Measurements from ENCODE around the gene RASD2.

DNA sequence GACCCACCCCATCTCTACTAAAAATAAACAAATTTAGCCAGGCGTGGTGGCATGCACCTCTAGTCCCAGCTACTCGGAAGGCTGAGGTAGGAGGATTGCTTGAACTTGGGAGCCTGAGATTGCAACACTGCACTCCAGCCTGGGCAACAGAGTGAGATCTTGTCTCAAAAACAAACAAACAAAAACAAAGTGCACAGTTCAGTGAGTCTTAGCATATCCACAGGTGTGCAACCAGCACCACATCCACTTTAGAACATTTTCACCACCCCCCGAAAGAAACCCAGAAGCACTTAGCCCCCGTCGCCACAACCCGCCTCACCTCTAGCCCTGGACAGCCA, 49.1 kb downstream of the RASD2 start:
- TF ChIP-seq, protein P1, sequence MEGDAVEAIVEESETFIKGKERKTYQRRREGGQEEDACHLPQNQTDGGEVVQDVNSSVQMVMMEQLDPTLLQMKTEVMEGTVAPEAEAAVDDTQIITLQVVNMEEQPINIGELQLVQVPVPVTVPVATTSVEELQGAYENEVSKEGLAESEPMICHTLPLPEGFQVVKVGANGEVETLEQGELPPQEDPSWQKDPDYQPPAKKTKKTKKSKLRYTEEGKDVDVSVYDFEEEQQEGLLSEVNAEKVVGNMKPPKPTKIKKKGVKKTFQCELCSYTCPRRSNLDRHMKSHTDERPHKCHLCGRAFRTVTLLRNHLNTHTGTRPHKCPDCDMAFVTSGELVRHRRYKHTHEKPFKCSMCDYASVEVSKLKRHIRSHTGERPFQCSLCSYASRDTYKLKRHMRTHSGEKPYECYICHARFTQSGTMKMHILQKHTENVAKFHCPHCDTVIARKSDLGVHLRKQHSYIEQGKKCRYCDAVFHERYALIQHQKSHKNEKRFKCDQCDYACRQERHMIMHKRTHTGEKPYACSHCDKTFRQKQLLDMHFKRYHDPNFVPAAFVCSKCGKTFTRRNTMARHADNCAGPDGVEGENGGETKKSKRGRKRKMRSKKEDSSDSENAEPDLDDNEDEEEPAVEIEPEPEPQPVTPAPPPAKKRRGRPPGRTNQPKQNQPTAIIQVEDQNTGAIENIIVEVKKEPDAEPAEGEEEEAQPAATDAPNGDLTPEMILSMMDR (IDR thresholded peaks at IDR 0.05; ENCODE audit: low read depth, low read length) = no peak
- no peak for TF ChIP-seq EZH2phosphoT487 (IDR thresholded peaks at IDR 0.05; ENCODE audit: low read depth)

Measured in OCI-LY3 (cell line).